ENCODE results near the gene ABCA13.

Gene ABCA13

GRCh38 chr7:48305661-48306060, 134.4 kb downstream of the ABCA13 start:
- no peak for DNase-seq

GRCh38 chr7:48307041-48307714, 135.9 kb downstream of the ABCA13 start:
- no peak for DNase-seq

GRCh38 chr7:48309720-48310119, 138.5 kb downstream of the ABCA13 start:
- no peak for DNase-seq

- no peak for DNase-seq
Observed at GRCh38 chr7:48311464-48312100, 140.3 kb downstream of the ABCA13 start.

GRCh38 chr7:48312151-48312550, 140.9 kb downstream of the ABCA13 start:
- DNase-seq: no peak

GRCh38 chr7:48316768-48317167, 145.5 kb downstream of the ABCA13 start:
- DNase-seq: no peak

- DNase-seq: no peak
Observed at GRCh38 chr7:48317360-48317759, 146.1 kb downstream of the ABCA13 start.

GRCh38 chr7:48321319-48322010, 150.2 kb downstream of the ABCA13 start:
- no peak for DNase-seq

GRCh38 chr7:48337012-48337621, 165.9 kb downstream of the ABCA13 start:
- DNase-seq: no peak

- DNase-seq: no peak
Observed at GRCh38 chr7:48337781-48338180, 166.5 kb downstream of the ABCA13 start.

GRCh38 chr7:48347230-48347825, 176.1 kb downstream of the ABCA13 start:
- DNase-seq: no peak

- no peak for DNase-seq
Observed at GRCh38 chr7:48350515-48350914, 179.3 kb downstream of the ABCA13 start.

- no peak for DNase-seq
Observed at GRCh38 chr7:48351900-48352299, 180.6 kb downstream of the ABCA13 start.

- no peak for DNase-seq
Observed at GRCh38 chr7:48355346-48355745, 184.1 kb downstream of the ABCA13 start.

GRCh38 chr7:48360574-48360973, 189.3 kb downstream of the ABCA13 start:
- no peak for DNase-seq

- DNase-seq: no peak
Observed at GRCh38 chr7:48363174-48363573, 191.9 kb downstream of the ABCA13 start.

- DNase-seq: no peak
Observed at GRCh38 chr7:48365010-48365409, 193.8 kb downstream of the ABCA13 start.

- no peak for DNase-seq
Observed at GRCh38 chr7:48366096-48366495, 194.8 kb downstream of the ABCA13 start.

- no peak for DNase-seq
Observed at GRCh38 chr7:48376263-48376662, 205.0 kb downstream of the ABCA13 start.

- DNase-seq: no peak
Observed at GRCh38 chr7:48380921-48381320, 209.7 kb downstream of the ABCA13 start.

GRCh38 chr7:48381571-48381970, 210.3 kb downstream of the ABCA13 start:
- no peak for DNase-seq

GRCh38 chr7:48384180-48384752, 213.0 kb downstream of the ABCA13 start:
- no peak for DNase-seq

GRCh38 chr7:48387932-48388331, 216.7 kb downstream of the ABCA13 start:
- no peak for DNase-seq
